ENCODE measurements around the gene FBN2. TPM values are rescaled to one million over a fixed set of nuclear protein-coding genes. Genes with fewer than 3 reads are reported as not detected.
A peak's percentile ranks its signal among the peaks of the same experiment; 100 is the strongest.

The FBN2 gene
- total and polyA plus RNA-seq, 11 donors, result 7.4 to 28.0 (median 9.7) TPM

- H3K27ac ChIP-seq, result peak overlapping the region in 10 of 12 donors; percentile 7 to 71 (median 54)
- peak; percentile 67 to 86 (median 82) for ATAC-seq
- intact Hi-C loops (cut with DNase I), result loop anchor here in 2 of 10 donors (5.0 to 10.0 kb wide), 2 partner anchors 59 to 151 kb away; no protein-coding TSS in a partner anchor
Observed at GRCh38 chr5:128346038-128346437, 192.0 kb downstream of the FBN2 start.

DNA sequence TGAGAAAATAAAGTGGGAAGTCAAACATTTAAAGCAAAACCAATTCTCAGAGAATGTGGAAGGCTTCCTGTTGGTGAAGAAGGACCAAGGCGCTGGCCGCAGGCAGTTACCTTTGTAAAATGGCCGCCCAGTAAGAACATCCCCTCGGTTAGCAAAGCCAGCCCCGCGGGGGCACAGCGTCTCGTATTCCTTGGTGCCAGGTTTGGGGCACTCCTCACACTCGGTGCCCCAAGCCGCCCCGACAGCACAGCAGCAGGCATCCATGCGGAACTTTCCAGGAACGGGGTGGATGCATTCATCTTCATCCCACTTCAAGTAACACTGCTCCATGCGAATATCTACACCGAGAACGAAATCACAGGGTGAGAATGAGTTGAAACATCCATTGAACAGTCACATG is 192.8 kb downstream of the FBN2 start:
- ATAC-seq, result no peak
- Histone ChIP-seq H3K36me3 (peaks cover 0 to 13% (median 0%) of the 10 kb centered on the region in 9 donors), H3K27me3 (no peaks in the 10 kb centered on the region), H3K9me3 (no peaks in the 10 kb centered on the region), H3K4me1 (peaks cover 0 to 31% (median 4%) of the 10 kb centered on the region in 12 donors), H3K27ac (peak overlapping the region in 5 of 12 donors; percentile 7 to 71 (median 61)), H3K4me3 (no peak overlapping the region)
- TF ChIP-seq, protein P1, sequence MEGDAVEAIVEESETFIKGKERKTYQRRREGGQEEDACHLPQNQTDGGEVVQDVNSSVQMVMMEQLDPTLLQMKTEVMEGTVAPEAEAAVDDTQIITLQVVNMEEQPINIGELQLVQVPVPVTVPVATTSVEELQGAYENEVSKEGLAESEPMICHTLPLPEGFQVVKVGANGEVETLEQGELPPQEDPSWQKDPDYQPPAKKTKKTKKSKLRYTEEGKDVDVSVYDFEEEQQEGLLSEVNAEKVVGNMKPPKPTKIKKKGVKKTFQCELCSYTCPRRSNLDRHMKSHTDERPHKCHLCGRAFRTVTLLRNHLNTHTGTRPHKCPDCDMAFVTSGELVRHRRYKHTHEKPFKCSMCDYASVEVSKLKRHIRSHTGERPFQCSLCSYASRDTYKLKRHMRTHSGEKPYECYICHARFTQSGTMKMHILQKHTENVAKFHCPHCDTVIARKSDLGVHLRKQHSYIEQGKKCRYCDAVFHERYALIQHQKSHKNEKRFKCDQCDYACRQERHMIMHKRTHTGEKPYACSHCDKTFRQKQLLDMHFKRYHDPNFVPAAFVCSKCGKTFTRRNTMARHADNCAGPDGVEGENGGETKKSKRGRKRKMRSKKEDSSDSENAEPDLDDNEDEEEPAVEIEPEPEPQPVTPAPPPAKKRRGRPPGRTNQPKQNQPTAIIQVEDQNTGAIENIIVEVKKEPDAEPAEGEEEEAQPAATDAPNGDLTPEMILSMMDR (IDR thresholded peaks at IDR 0.05), result no peak
- TF ChIP-seq POLR2A (IDR thresholded peaks at IDR 0.05), result no peak
- intact Hi-C loops (cut with DNase I), result loop anchor here in 2 of 10 donors (5.0 to 10.0 kb wide), 2 partner anchors 60 to 152 kb away; no protein-coding TSS in a partner anchor
- peak in 1 of 5 donors; percentile 55 for DNase-seq
- WGBS, 4 donors, result 89 to 95% (median 91%) methylated on average over 16 of the region's 16 CpGs

More at GRCh38 chr5:128346038-128346437, 192.0 kb downstream of the FBN2 start:
- peaks cover 0 to 13% (median 0%) of the 10 kb centered on the region in 9 donors for H3K36me3 ChIP-seq
- no peak for DNase-seq
- H3K4me3 ChIP-seq, result peak overlapping the region in 1 of 12 donors; percentile 1
- TF ChIP-seq, protein P1 (IDR thresholded peaks at IDR 0.05), result no peak
- 35 to 41% (median 36%) methylated on average over 3 of the region's 3 CpGs for WGBS, 4 donors
- H3K4me1 ChIP-seq, result peaks cover 0 to 24% (median 4%) of the 10 kb centered on the region in 12 donors
- H3K9me3 ChIP-seq, result no peaks in the 10 kb centered on the region
- no peaks in the 10 kb centered on the region for H3K27me3 ChIP-seq

- H3K36me3 ChIP-seq, result peaks cover 0 to 13% (median 0%) of the 10 kb centered on the region in 9 donors
- H3K9me3 ChIP-seq, result no peaks in the 10 kb centered on the region
- ATAC-seq (no peak), DNase-seq (no peak)
- no peak overlapping the region for H3K27ac ChIP-seq
- peaks cover 0 to 32% (median 4%) of the 10 kb centered on the region in 12 donors for H3K4me1 ChIP-seq
- no peaks in the 10 kb centered on the region for H3K27me3 ChIP-seq
- intact Hi-C loops (cut with DNase I), result loop anchor here in 1 of 10 donors (10.0 kb wide), 1 partner anchor 62 kb away; no protein-coding TSS in a partner anchor
- TF ChIP-seq, protein P1 (IDR thresholded peaks at IDR 0.05), result no peak
- TF ChIP-seq POLR2A (IDR thresholded peaks at IDR 0.05), result no peak
- H3K4me3 ChIP-seq, result no peak overlapping the region
- WGBS, 4 donors, result 20 to 41% (median 25%) methylated on average over 4 of the region's 4 CpGs
Observed at GRCh38 chr5:128343168-128343567, 194.9 kb downstream of the FBN2 start.

GRCh38 chr5:128341056-128341455 is 197.0 kb downstream of the FBN2 start:
- DNase-seq (no peak), ATAC-seq (peak; percentile 22 to 61 (median 40))
- Histone ChIP-seq H3K27me3 (no peaks in the 10 kb centered on the region), H3K9me3 (no peaks in the 10 kb centered on the region), H3K4me1 (peaks cover 0 to 26% (median 4%) of the 10 kb centered on the region in 12 donors), H3K27ac (peak overlapping the region in 2 of 12 donors; percentile 7 to 11), H3K36me3 (peaks cover 0 to 17% (median 0%) of the 10 kb centered on the region in 9 donors), H3K4me3 (no peak overlapping the region)
- TF ChIP-seq POLR2A (IDR thresholded peaks at IDR 0.05), result no peak
- 48 to 69% (median 63%) methylated on average over 3 of the region's 3 CpGs for WGBS, 4 donors
- intact Hi-C loops (cut with DNase I), result loop anchor here in 1 of 10 donors (10.0 kb wide), 1 partner anchor 64 kb away; no protein-coding TSS in a partner anchor

All from heart left ventricle (tissue), 16 donors.